Lower leg skin (tissue), 3 donors: ENCODE results near the gene OR2A1.
"Not testable (repeated sequence)": the region's sequence is repeated elsewhere in the genome, so short reads cannot be mapped to it uniquely, and the experiment has no call there.

Source experiments
- CTCF ChIP-seq, 3 donors: fragments of 450-650 bp; IDR thresholded peaks; one replicate each; pipeline ENCODE4 v1.5.1; 2016; ENCODE audit warnings: antibody characterized with exemption in 3 of 3, mild to moderate bottlenecking in 3 of 3, moderate library complexity in 2 of 3
- POLR2A ChIP-seq, 2 donors: fragments of 450-650 bp; IDR thresholded peaks; one replicate each; pipeline ENCODE4 v1.6.1; 2016 to 2017; ENCODE audit warnings: antibody characterized with exemption in 2 of 2, mild to moderate bottlenecking in 1 of 2, moderate library complexity in 1 of 2

DNA sequence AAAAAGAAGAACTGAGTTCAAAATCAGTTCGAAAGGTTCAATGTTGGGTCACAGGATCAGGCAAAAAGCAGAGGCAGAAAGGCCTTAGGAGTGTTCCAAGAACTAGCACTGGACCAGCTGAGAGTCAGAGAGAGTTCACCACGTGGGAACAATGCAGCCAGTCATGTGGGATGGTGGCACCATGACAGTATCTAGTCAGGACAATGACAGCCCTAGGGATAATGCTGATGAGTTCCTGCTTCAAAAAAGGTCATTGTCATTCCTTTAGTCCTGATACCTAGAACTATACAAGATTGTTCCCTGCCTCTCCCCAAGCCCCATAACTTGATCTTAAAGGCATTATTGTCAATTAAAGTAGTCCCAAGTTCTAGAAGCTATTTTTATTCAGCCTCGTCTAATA lies 39.4 kb downstream of the OR2A1 start:
- TF ChIP-seq CTCF, POLR2A (IDR thresholded peaks at IDR 0.05): not testable (repeated sequence)
